COLO668 (cell line): ENCODE results near the gene KCNG2.

Experiments used
- DNase-seq: peaks from one replicate; lab custom pipeline; 2025; ENCODE audit not compliant: unreplicated experiment; lab: John Stamatoyannopoulos, UW

KCNG2 gene

DNA sequence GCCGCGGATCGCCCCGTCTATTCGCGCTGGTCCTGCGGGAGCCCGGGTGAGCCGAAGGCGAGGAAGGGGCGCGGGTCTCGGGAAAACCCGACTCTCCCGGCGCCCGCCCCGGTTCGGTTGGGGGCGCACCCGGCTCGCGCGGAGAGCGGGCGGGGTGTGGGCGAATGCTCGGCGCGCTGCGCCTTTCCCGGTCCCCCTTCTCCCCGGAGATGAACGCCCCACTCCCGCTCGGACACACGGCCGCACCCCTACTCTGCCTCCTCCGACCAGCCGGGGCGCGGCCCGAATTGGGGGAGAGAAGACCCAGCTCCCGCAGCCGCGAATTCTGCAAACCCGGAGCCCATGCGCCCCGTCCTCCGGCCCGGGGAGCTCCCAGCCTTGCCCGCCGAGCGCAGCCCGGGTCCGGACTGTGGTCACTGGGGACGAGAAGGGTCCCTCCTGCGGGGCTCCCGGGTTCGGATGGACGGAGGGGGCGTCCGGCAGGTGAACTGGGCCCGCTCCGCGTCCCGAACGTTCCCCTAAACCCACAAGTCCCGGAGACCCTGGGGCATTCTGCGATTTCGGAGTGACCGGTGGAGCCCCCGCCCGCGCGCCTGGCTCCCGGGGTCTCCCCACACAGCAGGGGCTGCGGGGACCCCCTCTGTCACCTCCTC, 734 bp downstream of the KCNG2 start:
- DNase-seq = no peak

DNA sequence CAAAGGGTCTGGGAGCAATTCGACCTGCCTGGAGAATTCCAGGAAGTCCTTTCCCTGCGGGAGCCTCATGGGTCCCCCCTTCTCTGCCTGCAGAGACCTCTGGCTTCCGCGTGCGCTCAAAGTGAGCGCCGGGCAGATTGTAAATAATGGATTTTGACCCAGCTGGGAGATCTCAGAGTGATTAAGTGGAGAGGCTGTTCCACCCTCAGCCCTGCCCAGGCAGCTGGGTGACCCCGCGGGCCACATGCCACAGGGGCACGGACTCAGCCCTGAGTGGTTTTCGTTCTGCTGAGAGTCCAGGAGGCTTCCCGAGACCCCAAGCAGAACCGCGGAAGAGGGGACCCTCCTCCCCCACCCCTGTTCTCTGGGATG, 1.2 kb downstream of the KCNG2 start:
- DNase-seq = no peak

DNA sequence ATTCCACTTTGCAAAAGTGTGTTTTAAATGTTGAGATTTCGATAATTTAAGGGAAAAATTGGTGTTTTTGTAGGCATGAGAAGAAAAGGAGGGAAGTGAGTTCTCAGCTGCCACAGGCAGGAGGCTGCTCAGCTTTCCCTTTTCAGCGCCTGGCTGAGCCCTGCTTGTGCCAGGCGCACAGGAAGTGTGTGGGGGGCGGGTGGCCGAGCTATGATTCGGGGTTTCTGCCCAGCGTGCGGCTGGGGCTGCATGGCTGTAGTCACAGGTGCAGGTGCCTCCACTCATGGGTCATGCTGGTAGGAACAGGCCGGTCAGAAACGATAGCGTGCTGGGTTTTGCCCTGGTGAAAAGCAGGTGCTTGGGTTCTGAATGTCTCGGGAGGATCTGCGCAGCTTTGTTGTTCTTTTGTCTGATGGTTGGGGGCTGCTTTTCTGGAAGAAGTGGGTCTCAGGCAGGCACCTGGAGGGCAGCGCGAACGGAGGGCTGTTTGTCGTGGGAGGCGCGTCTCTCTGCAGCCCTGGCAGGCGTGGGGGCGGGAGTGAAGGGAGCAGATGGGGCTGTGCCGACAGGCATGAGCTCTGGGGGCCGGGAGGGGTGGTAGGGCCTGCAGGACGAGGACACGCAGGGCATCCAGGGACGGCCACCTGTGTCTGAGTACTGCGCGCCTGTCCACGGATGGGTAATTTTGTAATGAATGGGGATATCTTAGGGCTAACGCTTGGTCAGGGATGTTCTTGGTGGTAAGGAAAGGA, 2.1 kb downstream of the KCNG2 start:
- DNase-seq = no peak

DNA sequence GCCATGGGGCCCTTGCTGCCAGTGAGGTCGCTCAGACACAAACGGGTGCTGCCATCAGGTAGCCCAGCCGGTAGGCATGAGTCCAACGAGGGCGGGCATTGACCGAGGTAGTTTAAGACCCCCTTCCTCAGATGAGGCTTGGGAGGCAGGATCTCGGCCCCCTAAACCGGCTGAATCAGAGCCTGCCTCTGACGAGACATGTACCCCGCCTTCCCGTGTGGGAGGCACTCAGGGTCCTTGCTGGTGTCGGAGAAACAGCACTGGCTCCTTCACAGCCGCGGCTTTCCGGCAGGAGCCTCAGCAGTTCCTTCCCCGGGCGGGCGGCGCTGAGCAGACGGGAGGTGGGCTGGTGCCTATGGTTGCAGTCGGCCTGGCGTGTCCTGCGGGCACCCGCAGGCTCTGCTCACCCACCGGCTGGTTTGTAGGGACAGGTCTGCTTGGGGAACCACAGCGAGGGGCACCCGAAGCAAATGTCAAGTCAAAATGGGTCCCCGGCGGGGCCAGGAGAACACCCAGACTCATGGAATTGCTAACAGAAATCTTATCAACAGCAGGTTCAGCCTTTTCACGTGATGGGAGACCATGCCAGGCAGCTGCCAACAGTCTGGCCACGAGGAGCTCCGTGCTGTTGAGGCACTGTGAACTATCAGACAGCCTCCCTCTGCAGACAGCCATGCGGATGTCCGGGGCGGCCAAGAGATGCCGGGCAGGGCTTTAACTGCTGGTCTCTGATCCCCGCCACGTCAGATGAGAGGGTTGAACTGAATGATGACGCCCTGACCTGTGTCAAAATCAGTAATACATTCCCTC, 2.8 kb downstream of the KCNG2 start:
- DNase-seq = no peak

DNA sequence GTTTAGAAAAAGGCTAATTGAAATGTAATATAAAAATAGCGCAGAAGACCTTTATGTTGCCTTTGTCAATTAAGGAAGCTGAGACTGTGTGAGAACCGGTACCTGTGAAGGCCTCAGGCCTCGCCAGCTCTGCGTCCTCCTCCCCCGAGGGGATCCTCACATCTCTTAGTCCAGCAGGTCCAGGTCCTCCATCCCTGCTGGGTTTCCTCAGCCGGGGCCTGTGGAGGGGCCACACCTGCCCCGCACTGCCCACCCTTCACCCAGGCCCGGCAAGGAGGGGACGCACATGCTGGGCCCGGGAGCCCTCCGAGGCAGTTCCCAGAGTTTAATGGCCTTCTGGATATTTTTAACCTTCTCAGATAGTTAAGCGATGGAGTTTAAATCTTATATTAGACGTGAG, 3.5 kb downstream of the KCNG2 start:
- no peak for DNase-seq

DNA sequence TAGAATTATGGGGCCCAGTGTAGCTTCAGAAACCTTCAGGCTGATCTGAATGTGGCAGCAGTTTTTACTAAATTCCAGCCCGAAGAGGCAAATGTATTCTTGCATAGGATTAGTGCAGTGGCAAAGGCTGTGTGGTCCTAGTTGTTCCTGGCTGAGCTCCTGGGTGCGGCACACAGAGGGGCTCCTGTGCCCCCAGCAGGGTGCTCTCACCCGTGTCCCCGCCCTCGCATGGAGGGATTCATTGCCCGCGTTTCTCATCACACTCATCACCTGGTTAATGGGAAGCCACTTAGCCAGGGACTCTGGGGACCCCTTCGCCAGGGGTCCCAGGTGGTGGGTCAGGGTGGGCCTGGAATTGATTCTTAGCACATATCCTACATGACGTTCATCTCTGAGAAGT, 3.9 kb downstream of the KCNG2 start:
- DNase-seq = no peak

DNA sequence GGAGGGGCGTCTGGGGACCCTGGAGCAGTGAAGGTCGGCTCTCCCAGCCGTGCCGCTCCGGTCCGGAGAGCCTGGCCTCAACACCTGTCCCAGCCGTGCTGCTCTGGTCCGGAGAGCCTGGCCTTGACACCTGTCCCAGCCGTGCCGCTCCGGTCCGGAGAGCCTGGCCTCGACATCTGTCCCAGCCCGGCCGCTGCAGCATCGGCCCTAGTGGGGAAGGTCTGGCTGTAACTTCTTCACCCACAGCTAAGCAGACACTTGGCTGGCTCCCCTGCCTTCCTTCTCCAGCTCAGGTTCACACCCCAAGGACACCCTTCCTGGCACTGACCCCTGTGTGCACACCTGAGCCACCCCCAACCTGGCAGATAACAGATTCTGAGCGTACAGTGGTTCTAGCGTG, 4.6 kb downstream of the KCNG2 start:
- no peak for DNase-seq

DNA sequence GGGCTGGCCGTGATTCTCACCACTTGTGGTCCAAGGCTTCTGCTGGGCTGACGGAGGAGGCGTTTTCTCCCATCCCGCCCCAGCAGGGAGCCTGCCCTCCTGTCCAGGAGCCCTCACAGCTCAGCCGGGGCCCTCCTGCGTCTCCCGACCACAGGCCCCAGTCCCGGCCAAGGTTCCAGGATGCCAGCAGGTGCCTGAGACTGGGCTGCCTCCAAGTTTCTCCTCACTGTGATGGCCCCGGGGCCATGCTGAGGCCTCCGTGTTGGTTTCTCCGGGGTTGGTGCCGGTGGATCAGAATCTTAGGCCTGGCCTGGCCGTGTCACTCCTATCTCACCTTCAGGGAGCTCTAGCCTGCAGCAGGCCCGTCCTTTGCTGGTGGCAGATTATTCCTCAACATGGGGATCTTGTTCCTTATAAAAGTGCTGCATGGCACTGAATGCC, 5.9 kb downstream of the KCNG2 start:
- no peak for DNase-seq

DNA sequence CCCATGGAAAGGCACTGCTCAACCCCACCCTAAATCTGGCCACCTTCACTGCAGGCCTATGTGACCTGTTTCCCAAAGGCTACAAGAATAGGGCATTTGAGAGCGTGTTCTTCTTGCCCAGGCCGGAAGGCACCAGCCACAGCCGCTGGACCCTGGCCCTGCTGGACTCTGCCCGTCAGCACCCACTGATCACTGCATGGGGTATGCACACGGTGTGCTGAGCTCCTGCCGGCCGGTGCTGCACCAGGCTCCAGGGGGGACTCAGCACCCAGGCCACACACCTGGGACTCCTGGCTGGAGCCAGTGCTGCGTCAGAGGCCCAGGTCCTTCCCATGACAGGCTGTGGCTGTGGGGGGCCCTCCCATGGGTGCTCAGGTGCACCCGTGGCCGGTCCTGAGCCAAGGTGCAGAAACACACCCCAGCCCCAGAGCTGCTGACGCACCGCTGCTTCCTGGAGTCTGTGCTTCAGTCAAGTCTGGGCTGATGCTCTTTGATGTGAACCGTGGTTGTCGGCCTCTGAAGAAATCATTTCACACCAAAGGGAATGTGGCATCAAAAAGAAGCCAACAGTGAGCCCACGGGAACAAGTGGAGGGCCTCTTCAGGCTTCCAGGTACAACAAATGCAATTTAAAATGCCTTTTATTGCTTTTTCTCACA, 6.5 kb downstream of the KCNG2 start:
- DNase-seq = no peak

DNA sequence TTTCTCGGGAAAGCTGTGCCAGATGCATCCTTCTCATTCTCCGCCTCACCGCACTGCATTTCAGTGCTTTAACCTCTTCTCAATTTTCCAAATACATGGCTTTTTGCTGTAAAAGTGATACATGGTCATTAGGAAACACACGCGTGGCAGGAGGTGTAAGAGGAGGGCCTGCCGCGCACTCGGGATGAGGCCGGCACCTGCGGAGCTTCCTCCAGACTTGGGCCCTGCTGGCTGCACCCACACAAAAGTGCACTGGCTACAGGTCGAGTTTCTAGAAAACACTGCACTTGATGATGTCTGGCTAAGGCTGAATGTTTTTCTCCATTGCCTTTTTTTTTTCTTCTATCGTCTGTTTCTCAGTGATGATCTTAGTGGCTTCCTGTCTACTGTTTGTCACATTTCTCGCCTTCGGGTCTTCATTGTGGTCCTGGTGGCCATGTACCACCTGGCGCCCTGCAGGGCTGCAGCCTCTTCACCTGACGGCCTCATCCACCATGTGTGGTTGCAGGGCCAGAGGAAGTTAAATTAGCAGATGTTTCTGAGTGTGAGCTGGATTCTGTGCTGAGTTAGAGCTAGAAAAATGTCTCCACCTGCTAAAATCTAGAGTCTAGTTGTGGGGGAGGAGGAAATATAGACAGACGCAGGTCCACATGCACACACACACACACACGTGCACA, 7.6 kb downstream of the KCNG2 start:
- no peak for DNase-seq

DNA sequence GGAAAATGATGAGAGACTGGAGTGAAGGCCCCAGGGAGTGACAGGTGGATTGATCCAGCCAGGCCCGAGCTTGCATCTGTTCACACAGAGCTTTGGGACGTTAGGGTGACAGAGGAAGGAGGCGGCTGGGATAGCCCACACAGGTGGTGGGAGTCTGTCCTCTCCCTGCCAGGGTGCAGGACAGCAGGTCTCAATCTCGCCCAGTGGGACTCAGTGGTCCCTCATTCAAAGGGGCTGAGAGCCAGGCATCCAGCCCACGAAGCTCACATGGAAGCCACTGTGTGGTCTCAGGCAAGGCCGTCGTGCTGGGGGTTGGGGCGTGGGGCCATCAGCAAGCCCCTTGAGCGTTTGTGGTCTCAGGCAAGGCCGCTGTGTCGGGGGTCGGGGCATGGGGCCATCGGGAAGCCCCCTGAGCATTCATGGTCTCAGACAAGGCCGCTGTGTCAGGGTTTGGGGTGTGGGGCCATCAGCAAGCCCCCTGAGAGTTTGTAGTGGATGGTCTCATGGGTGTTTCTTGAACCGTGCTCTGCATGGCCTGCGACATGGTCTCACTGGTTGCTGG, 8.3 kb downstream of the KCNG2 start:
- DNase-seq = no peak

DNA sequence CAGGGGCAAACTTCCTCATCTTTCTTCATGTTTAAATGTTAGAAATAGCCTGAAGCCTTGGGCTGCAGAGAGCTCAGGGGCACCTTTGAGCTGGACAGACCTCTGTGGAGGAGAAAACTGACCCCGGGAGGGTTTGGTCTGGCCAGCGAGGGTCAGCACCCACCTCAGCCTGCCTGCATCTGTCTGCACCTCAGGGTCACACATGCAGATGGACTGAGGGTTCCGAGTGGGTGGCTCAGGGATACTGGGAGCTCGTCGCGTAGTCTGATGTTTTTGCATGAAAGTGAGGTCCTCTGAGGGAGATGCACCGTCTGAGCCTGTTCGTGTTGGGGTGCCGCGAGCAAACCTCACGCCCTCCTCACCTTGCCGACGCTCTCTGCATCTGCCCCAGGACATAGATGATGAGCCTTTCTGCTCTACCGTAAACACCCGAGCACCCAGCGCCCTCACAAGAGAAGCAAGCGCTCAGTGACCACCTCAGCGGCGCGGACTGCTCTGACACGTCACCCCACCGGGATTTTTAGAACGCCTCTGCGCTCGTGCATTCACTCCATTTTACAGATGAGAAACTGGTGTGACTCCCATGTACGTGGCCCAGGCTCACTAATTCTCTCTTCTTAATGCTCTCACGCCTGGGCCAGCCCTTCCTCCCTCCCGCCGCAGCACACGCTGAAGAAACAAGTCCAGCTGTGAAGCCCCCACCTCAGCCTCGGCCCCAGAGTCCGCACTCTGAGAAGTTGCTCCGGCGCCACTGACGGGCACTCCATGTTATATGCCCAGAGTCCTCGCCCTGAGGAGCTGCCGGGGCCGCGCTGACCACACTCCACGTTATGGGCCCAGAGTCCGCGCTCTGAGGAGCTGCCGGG, 9.5 kb downstream of the KCNG2 start:
- DNase-seq = no peak

DNA sequence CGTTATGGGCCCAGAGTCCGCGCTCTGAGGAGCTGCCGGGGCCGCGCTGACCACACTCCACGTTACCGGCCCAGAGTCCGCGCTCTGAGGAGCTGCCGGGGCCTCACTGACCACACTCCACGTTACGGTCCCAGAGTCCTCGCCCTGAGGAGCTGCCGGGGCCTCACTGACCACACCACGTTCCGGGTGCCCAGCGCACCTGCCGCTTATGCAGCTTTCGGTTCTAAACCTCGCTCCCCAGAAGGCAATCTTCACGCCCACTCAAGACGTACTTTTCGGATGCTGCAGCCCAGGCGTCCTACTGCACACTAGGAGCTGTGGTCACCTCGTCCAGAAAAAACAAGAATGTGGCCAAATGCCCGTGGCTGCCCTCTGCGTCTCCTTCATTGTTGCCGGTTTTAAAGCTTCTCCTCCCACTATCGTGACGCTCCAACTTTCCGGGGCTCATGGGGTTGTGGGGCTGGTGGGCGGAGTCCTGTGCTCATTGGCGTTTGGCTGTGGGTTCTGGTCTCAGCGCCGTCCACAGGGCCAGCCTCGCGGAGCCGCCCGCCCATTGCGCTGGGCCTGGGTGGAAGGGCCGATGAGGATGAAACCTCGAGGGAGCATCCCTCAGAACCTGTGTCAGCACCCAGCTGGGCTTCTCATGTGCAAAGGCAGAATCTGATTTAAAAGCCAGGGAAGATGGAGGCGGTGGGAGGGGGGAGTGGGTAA, 11.9 kb downstream of the KCNG2 start:
- no peak for DNase-seq

DNA sequence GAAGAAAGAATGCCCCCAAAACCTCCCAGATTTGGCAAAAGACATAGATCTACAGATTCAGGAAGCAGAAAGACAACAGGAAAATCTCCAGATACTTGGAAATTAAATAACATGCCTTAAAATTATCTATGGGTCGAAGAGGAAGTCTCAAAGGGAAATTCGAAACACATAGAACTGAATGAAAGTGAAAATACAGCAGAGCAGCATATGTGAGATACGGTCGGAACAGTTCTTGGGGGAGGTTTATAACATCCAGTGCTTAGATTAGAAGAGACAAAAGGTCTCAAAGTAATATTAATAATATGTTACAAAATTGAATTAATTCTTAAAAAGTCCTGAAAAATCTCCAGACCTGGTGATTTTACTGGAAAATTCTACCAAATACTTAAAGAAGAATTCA, 14.3 kb downstream of the KCNG2 start:
- DNase-seq = no peak

DNA sequence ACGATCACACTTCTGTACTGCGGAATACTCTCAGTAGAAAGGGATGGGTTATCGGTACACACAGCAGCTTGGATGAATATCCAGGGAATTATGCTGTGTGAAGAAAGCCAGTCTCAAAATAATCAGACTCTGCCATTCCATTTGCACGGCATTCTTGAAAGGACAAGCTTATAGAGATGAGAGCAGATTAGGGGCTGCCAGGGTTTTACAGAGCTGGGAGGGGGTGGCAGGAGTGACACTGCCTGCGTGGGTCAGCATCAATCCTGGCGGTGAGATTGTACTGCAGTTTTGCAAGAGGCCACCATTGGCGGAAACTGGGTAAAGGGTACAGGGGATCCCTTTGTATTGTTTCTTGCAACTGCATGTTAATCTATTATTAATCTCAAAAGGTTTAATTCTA, 16.6 kb downstream of the KCNG2 start:
- no peak for DNase-seq

DNA sequence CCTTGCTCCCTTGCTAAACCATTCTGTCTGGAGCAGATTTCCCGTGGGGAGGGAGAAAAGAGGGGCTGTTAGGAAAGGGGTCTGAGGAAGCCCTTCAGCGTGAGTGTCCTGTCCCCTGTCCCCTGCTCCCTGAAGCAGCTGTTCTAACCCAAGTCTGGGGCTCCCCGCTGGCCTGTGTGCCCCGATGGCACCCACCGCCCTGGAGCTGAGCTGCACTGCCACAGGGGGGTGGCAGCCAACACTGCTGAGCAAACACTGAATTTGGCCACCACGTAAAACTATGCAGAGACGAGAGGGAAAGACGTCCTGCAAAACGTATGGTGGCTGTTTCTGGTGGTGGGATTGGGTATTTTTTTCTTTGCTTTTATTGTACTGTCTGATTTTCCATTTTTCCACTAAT, 17.9 kb downstream of the KCNG2 start:
- no peak for DNase-seq

DNA sequence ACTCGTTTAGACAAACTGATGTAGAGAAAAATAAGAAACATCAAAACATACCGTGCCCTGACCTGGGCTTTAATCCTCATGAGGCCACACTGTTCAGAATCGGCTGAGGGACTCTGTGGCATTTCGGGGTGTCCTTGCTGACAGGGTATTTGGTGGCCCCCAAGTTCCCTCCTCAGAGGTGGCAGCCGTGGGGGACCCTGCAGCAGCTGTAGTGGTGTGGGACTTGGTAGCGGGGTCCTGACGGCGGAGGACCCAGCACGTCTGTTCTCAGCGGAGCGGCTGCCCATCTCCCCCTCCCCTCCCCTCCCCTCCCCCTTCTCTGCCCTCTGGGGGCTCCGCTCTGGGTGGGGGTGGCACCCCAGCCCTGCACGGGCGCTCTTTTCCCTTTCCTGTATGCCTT, 18.4 kb downstream of the KCNG2 start:
- no peak for DNase-seq

DNA sequence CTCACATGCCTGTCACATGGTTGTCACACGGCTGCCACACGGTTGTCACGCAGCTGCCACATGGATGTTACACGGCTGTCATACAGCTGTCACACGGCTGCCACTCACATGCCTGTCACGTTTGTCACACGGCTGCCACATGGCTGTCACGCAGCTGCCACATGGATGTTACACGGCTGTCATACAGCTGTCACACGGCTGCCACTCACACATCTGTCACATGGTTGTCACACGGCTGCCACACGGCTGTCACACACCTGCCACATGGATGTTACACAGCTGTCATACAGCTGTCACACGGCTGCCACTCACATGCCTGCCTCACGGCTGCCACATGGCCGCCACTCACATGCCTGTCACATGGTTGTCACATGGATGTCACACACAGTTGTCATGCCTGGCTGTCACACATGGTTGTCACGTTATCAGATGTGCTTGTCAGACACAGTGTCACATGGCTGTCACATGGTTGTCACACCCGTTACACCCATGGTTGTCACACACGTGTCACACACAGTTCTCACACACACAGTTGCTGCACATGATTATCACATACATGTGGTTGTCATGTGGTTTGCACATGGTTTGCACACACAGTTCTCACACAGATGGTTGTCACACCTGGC, 19.4 kb downstream of the KCNG2 start:
- no peak for DNase-seq

DNA sequence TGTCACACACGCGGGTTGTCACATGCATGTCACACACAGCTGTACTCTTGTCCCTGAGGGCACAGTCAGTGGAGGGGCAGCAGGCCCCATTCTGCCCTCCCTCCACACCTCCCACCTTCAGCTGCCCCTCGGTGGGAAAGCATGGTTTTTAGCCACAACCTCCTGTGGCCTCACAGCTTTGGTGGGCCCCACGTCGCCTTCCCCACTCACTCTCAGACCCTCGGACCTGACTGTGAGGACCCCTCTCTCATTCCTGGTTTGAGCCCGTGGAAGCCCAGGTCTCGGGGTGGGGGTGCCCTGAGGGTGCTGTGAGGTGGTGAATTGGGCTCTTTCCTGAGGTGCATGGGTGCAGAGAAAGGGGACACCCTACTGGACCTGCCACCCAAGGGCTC, 19.9 kb downstream of the KCNG2 start:
- DNase-seq = no peak
